ENCODE measurements around the gene AGAP3. TPM values are rescaled to one million over a fixed set of nuclear protein-coding genes. Genes with fewer than 3 reads are reported as not detected.

The AGAP3 gene
- total and polyA plus RNA-seq, 2 donors from 2014 or later: 35.8 to 64.4 TPM

DNA sequence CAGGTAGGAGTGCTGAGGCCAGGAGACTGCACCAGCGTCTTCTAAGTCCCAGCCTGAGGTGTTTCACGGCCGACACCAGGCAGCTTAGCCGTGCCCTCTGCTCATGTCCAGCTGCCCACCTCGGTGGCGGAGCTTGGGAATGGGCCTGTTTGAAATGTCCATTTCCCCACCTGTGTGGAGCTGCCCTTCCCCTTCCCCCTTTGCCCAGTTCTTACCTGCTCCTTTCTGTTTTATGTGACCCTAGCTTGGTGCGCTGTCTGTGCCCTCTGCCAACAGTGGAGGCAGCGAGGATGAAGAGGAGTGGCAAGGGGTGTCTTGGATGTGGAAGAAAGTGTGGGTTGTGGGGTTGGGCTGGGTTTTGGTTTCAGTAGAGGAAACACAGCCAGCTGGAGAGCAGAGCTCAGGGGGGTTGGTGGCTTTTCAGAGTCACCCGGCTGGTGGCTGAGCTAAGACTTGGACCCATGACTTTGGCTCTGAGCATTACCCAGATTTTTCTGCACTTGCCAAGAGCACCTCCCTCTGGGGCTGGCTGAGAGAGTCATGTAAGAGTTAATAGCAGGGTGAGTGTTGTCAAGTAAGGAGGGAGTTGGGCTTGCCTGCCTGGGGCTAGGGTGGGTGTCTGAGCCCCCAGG is 43.8 kb downstream of the AGAP3 start:
- Histone ChIP-seq H3K4me1 (ENCODE audit: control insufficient read depth in 2 of 3, insufficient read depth in 2 of 3, low read depth in 1 of 3, low read length in 3 of 3) (peaks cover 0 to 4% (median 0%) of the 10 kb centered on the region in 3 donors), H3K36me3 (ENCODE audit: control insufficient read depth in 2 of 3, insufficient read depth in 3 of 3, low read length in 3 of 3) (peaks cover 0 to 39% (median 17%) of the 10 kb centered on the region in 3 donors), H3K27me3 (ENCODE audit: control insufficient read depth, insufficient read depth, low read length) (no peaks in the 10 kb centered on the region), H3K4me3 (ENCODE audit: low read length in 3 of 3) (no peak overlapping the region), H3K9ac (ENCODE audit: low read length in 3 of 3) (no peak overlapping the region), H3K9me3 (ENCODE audit: control insufficient read depth in 2 of 3, insufficient read depth in 1 of 3, low read length in 3 of 3) (no peaks in the 10 kb centered on the region), H3K27ac (ENCODE audit: low read depth in 2 of 2, low read length in 2 of 2) (no peak overlapping the region)
- intact Hi-C loops (cut with DNase I): no loop called here
- TF ChIP-seq, protein P1, sequence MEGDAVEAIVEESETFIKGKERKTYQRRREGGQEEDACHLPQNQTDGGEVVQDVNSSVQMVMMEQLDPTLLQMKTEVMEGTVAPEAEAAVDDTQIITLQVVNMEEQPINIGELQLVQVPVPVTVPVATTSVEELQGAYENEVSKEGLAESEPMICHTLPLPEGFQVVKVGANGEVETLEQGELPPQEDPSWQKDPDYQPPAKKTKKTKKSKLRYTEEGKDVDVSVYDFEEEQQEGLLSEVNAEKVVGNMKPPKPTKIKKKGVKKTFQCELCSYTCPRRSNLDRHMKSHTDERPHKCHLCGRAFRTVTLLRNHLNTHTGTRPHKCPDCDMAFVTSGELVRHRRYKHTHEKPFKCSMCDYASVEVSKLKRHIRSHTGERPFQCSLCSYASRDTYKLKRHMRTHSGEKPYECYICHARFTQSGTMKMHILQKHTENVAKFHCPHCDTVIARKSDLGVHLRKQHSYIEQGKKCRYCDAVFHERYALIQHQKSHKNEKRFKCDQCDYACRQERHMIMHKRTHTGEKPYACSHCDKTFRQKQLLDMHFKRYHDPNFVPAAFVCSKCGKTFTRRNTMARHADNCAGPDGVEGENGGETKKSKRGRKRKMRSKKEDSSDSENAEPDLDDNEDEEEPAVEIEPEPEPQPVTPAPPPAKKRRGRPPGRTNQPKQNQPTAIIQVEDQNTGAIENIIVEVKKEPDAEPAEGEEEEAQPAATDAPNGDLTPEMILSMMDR (IDR thresholded peaks at IDR 0.05; ENCODE audit: borderline replicate concordance, extremely low read depth, insufficient read depth): no peak
- FAIRE-seq: no peak
- DNase-seq: peak in 1 of 5 donors; percentile 36

GRCh38 chr7:151130741-151131157 is 44.5 kb downstream of the AGAP3 start:
- H3K27ac ChIP-seq (ENCODE audit: low read depth in 2 of 2, low read length in 2 of 2): no peak overlapping the region
- no peaks in the 10 kb centered on the region for H3K9me3 ChIP-seq (ENCODE audit: control insufficient read depth in 2 of 3, insufficient read depth in 1 of 3, low read length in 3 of 3)
- no peak overlapping the region for H3K9ac ChIP-seq (ENCODE audit: low read length in 3 of 3)
- intact Hi-C loops (cut with DNase I): no loop called here
- DNase-seq (peak in 1 of 5 donors; percentile 61), FAIRE-seq (no peak)
- no peaks in the 10 kb centered on the region for H3K27me3 ChIP-seq (ENCODE audit: control insufficient read depth, insufficient read depth, low read length)
- no peak overlapping the region for H3K4me3 ChIP-seq (ENCODE audit: low read length in 3 of 3)
- no peaks in the 10 kb centered on the region for H3K4me1 ChIP-seq (ENCODE audit: control insufficient read depth in 2 of 3, insufficient read depth in 2 of 3, low read depth in 1 of 3, low read length in 3 of 3)
- peaks cover 0 to 45% (median 23%) of the 10 kb centered on the region in 3 donors for H3K36me3 ChIP-seq (ENCODE audit: control insufficient read depth in 2 of 3, insufficient read depth in 3 of 3, low read length in 3 of 3)
- TF ChIP-seq, protein P1 (IDR thresholded peaks at IDR 0.05; ENCODE audit: borderline replicate concordance, extremely low read depth, insufficient read depth): no peak

GRCh38 chr7:151131224-151131591 is 44.9 kb downstream of the AGAP3 start:
- H3K27me3 ChIP-seq (ENCODE audit: control insufficient read depth, insufficient read depth, low read length): no peaks in the 10 kb centered on the region
- no peaks in the 10 kb centered on the region for H3K9me3 ChIP-seq (ENCODE audit: control insufficient read depth in 2 of 3, insufficient read depth in 1 of 3, low read length in 3 of 3)
- no peak overlapping the region for H3K4me3 ChIP-seq (ENCODE audit: low read length in 3 of 3)
- TF ChIP-seq, protein P1 (IDR thresholded peaks at IDR 0.05; ENCODE audit: borderline replicate concordance, extremely low read depth, insufficient read depth): no peak
- FAIRE-seq: no peak
- no peaks in the 10 kb centered on the region for H3K4me1 ChIP-seq (ENCODE audit: control insufficient read depth in 2 of 3, insufficient read depth in 2 of 3, low read depth in 1 of 3, low read length in 3 of 3)
- no peak overlapping the region for H3K9ac ChIP-seq (ENCODE audit: low read length in 3 of 3)
- H3K27ac ChIP-seq (ENCODE audit: low read depth in 2 of 2, low read length in 2 of 2): no peak overlapping the region
- peaks cover 0 to 45% (median 24%) of the 10 kb centered on the region in 3 donors for H3K36me3 ChIP-seq (ENCODE audit: control insufficient read depth in 2 of 3, insufficient read depth in 3 of 3, low read length in 3 of 3)
- DNase-seq: peak in 1 of 5 donors; percentile 57
- intact Hi-C loops (cut with DNase I): no loop called here
